Measurements from ENCODE around the gene SDR9C7.
"Not testable (repeated sequence)": the region's sequence is repeated elsewhere in the genome, so short reads cannot be mapped to it uniquely, and the experiment has no call there.

Gene SDR9C7

GRCh38 chr12:56941299-56942017, 7.2 kb upstream of the SDR9C7 start:
- Mint-ChIP-seq H3K36me3 (no peaks in the 10 kb centered on the region), H3K4me3 (no peak overlapping the region), H3K27me3 (peaks cover 20 to 30% of the 10 kb centered on the region in 2 donors), H3K27ac (no peak overlapping the region), H3K4me1 (peaks cover 7 to 9% of the 10 kb centered on the region in 2 donors), H3K9me3 (peaks cover 9 to 11% of the 10 kb centered on the region in 2 donors)
- DNase-seq: peak; percentile 5
- ATAC-seq (replicated peaks): peak; percentile 78 to 86

- DNase-seq; H3K36me3 Mint-ChIP-seq; H3K4me1 Mint-ChIP-seq; H3K27ac Mint-ChIP-seq; H3K4me3 Mint-ChIP-seq; H3K9me3 Mint-ChIP-seq; ATAC-seq (replicated peaks): not testable (repeated sequence)
- H3K27me3 Mint-ChIP-seq: peaks cover 19 to 27% of the 10 kb centered on the region in 2 donors
Measured at GRCh38 chr12:56940942-56941298, 6.7 kb upstream of the SDR9C7 start.

- peaks cover 0 to 1% of the 10 kb centered on the region in 2 donors for H3K4me1 Mint-ChIP-seq
- H3K27me3 Mint-ChIP-seq: peaks cover 10 to 18% of the 10 kb centered on the region in 2 donors
- no peak overlapping the region for H3K4me3 Mint-ChIP-seq
- no peak overlapping the region for H3K27ac Mint-ChIP-seq
- no peak for DNase-seq
- no peaks in the 10 kb centered on the region for H3K36me3 Mint-ChIP-seq
- no peaks in the 10 kb centered on the region for H3K9me3 Mint-ChIP-seq
- ATAC-seq (replicated peaks): no peak
Measured at GRCh38 chr12:56935752-56936151, 1.5 kb upstream of the SDR9C7 start.

- no peak for ATAC-seq (replicated peaks)
- H3K36me3 Mint-ChIP-seq: no peaks in the 10 kb centered on the region
- H3K9me3 Mint-ChIP-seq: no peaks in the 10 kb centered on the region
- DNase-seq: no peak
- H3K4me3 Mint-ChIP-seq: no peak overlapping the region
- H3K27ac Mint-ChIP-seq: no peak overlapping the region
- peaks cover 10 to 18% of the 10 kb centered on the region in 2 donors for H3K27me3 Mint-ChIP-seq
- H3K4me1 Mint-ChIP-seq: peaks cover 0 to 1% of the 10 kb centered on the region in 2 donors
Measured at GRCh38 chr12:56935157-56935556, 949 bp upstream of the SDR9C7 start.

GRCh38 chr12:56932867-56933266, 1.3 kb downstream of the SDR9C7 start:
- Mint-ChIP-seq H3K9me3 (no peaks in the 10 kb centered on the region), H3K4me1 (peaks cover 0 to 1% of the 10 kb centered on the region in 2 donors), H3K27ac (no peak overlapping the region), H3K4me3 (no peak overlapping the region), H3K27me3 (peaks cover 16 to 17% of the 10 kb centered on the region in 2 donors), H3K36me3 (no peaks in the 10 kb centered on the region)
- DNase-seq (no peak), ATAC-seq (replicated peaks) (no peak)

GRCh38 chr12:56932146-56932545, 2.1 kb downstream of the SDR9C7 start:
- no peak for DNase-seq
- Mint-ChIP-seq H3K27me3 (peaks cover 14 to 21% of the 10 kb centered on the region in 2 donors), H3K9me3 (no peaks in the 10 kb centered on the region), H3K36me3 (no peaks in the 10 kb centered on the region), H3K4me1 (peaks cover 0 to 1% of the 10 kb centered on the region in 2 donors), H3K4me3 (no peak overlapping the region), H3K27ac (no peak overlapping the region)
- ATAC-seq (replicated peaks): no peak

GRCh38 chr12:56931474-56931978, 2.7 kb downstream of the SDR9C7 start:
- Mint-ChIP-seq H3K9me3 (no peaks in the 10 kb centered on the region), H3K4me3 (no peak overlapping the region), H3K4me1 (peaks cover 0 to 1% of the 10 kb centered on the region in 2 donors), H3K27ac (no peak overlapping the region), H3K27me3 (peaks cover 14 to 20% of the 10 kb centered on the region in 2 donors), H3K36me3 (no peaks in the 10 kb centered on the region)
- peak; percentile 9 for DNase-seq
- ATAC-seq (replicated peaks): peak; percentile 59 to 74

- Mint-ChIP-seq H3K27ac (no peak overlapping the region), H3K4me1 (peaks cover 0 to 1% of the 10 kb centered on the region in 2 donors), H3K9me3 (no peaks in the 10 kb centered on the region), H3K27me3 (peaks cover 23 to 25% of the 10 kb centered on the region in 2 donors), H3K36me3 (no peaks in the 10 kb centered on the region), H3K4me3 (no peak overlapping the region)
- ATAC-seq (replicated peaks) (no peak), DNase-seq (no peak)
Measured at GRCh38 chr12:56930241-56930640, 4.0 kb downstream of the SDR9C7 start.

- DNase-seq (no peak), ATAC-seq (replicated peaks) (no peak)
- Mint-ChIP-seq H3K27ac (no peak overlapping the region), H3K4me1 (peaks cover 0 to 1% of the 10 kb centered on the region in 2 donors), H3K9me3 (no peaks in the 10 kb centered on the region), H3K36me3 (no peaks in the 10 kb centered on the region), H3K27me3 (peaks cover 25 to 26% of the 10 kb centered on the region in 2 donors), H3K4me3 (no peak overlapping the region)
Measured at GRCh38 chr12:56929780-56930179, 4.4 kb downstream of the SDR9C7 start.

- Mint-ChIP-seq H3K4me1 (peaks cover 0 to 1% of the 10 kb centered on the region in 2 donors), H3K27ac (no peak overlapping the region), H3K4me3 (no peak overlapping the region), H3K9me3 (no peaks in the 10 kb centered on the region), H3K27me3 (peaks cover 25 to 26% of the 10 kb centered on the region in 2 donors), H3K36me3 (no peaks in the 10 kb centered on the region)
- ATAC-seq (replicated peaks): no peak
- no peak for DNase-seq
Measured at GRCh38 chr12:56928262-56928661, 5.9 kb downstream of the SDR9C7 start.

GRCh38 chr12:56927281-56927680, 6.9 kb downstream of the SDR9C7 start:
- no peak overlapping the region for H3K27ac Mint-ChIP-seq
- H3K27me3 Mint-ChIP-seq: peaks cover 25 to 26% of the 10 kb centered on the region in 2 donors
- H3K9me3 Mint-ChIP-seq: no peaks in the 10 kb centered on the region
- ATAC-seq (replicated peaks) (no peak), DNase-seq (no peak)
- H3K4me1 Mint-ChIP-seq: peaks cover 0 to 1% of the 10 kb centered on the region in 2 donors
- no peak overlapping the region for H3K4me3 Mint-ChIP-seq
- no peaks in the 10 kb centered on the region for H3K36me3 Mint-ChIP-seq

GRCh38 chr12:56922031-56922430, 12.2 kb downstream of the SDR9C7 start:
- DNase-seq: no peak
- no peak overlapping the region for H3K27ac Mint-ChIP-seq
- ATAC-seq (replicated peaks): peak in 1 of 2 donors; percentile 36
- H3K4me3 Mint-ChIP-seq: no peak overlapping the region
- peaks cover 7 to 10% of the 10 kb centered on the region in 2 donors for H3K9me3 Mint-ChIP-seq
- H3K27me3 Mint-ChIP-seq: peaks cover 13 to 20% of the 10 kb centered on the region in 2 donors
- H3K4me1 Mint-ChIP-seq: no peaks in the 10 kb centered on the region
- peaks cover 2 to 4% of the 10 kb centered on the region in 2 donors for H3K36me3 Mint-ChIP-seq

- Mint-ChIP-seq H3K9me3 (peaks cover 7 to 10% of the 10 kb centered on the region in 2 donors), H3K36me3 (peaks cover 2 to 4% of the 10 kb centered on the region in 2 donors), H3K4me3 (no peak overlapping the region), H3K4me1 (no peaks in the 10 kb centered on the region), H3K27ac (no peak overlapping the region), H3K27me3 (peaks cover 9 to 15% of the 10 kb centered on the region in 2 donors)
- ATAC-seq (replicated peaks): no peak
- no peak for DNase-seq
Measured at GRCh38 chr12:56921346-56921745, 12.9 kb downstream of the SDR9C7 start.

- not testable (repeated sequence) for DNase-seq; H3K36me3 Mint-ChIP-seq; H3K4me3 Mint-ChIP-seq; H3K4me1 Mint-ChIP-seq; H3K27ac Mint-ChIP-seq; ATAC-seq (replicated peaks)
- H3K27me3 Mint-ChIP-seq: peaks cover 7 to 10% of the 10 kb centered on the region in 2 donors
- H3K9me3 Mint-ChIP-seq: peaks cover 7 to 10% of the 10 kb centered on the region in 2 donors
Measured at GRCh38 chr12:56918139-56918538, 16.1 kb downstream of the SDR9C7 start.

GRCh38 chr12:56916996-56917333, 17.2 kb downstream of the SDR9C7 start:
- ATAC-seq (replicated peaks) (no peak), DNase-seq (no peak)
- peaks cover 10 to 11% of the 10 kb centered on the region in 2 donors for H3K27me3 Mint-ChIP-seq
- peaks cover 7 to 10% of the 10 kb centered on the region in 2 donors for H3K9me3 Mint-ChIP-seq
- H3K36me3 Mint-ChIP-seq: peaks cover 2 to 4% of the 10 kb centered on the region in 2 donors
- H3K27ac Mint-ChIP-seq: no peak overlapping the region
- H3K4me3 Mint-ChIP-seq: no peak overlapping the region
- no peaks in the 10 kb centered on the region for H3K4me1 Mint-ChIP-seq
